ENCODE results near the gene CALN1.

The CALN1 gene

GRCh38 chr7:72265071-72265904, 146.8 kb downstream of the CALN1 start:
- no peak overlapping the region for H3K4me3 ChIP-seq
- no peaks in the 10 kb centered on the region for H3K27me3 ChIP-seq (ENCODE audit: low read depth)

DNA sequence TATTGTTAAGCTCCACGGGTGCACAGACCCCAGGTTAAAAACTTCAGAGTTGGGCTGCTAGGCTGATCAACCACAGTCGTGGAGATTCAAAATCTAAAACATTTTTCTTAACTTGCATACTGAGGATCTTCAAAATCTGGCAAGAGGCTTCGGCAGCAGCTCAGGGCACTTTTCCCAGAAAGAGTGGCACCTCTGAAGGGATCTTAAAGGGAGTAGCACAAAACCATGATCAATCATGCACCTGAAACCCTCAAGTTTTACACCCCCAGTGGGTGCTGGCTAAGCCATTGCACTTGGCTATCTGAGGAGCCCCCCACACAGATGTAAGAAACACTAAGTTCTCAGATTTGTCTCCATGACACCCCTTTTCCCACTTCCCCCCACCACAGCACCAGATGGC, 151.7 kb downstream of the CALN1 start:
- H3K4me3 ChIP-seq = no peak overlapping the region
- no peak for DNase-seq (ENCODE audit: low spot score in 2 of 2)
- no peaks in the 10 kb centered on the region for H3K27me3 ChIP-seq (ENCODE audit: low read depth)
- no peaks in the 10 kb centered on the region for H3K9me3 ChIP-seq
- no peaks in the 10 kb centered on the region for H3K4me1 ChIP-seq
- H3K36me3 ChIP-seq (replicated peaks) = no peaks in the 10 kb centered on the region
- in situ Hi-C loops (cut with MboI; ENCODE audit: low sequenced_read_pairs) = no loop called here

More at GRCh38 chr7:72265071-72265904, 146.8 kb downstream of the CALN1 start:
- in situ Hi-C loops (cut with MboI; ENCODE audit: low sequenced_read_pairs) = no loop called here
- H3K9me3 ChIP-seq = no peaks in the 10 kb centered on the region
- no peak for DNase-seq (ENCODE audit: low spot score in 2 of 2)
- no peaks in the 10 kb centered on the region for H3K4me1 ChIP-seq
- no peaks in the 10 kb centered on the region for H3K36me3 ChIP-seq (replicated peaks)

- Histone ChIP-seq H3K36me3 (replicated peaks) (no peaks in the 10 kb centered on the region), H3K27me3 (ENCODE audit: low read depth) (no peaks in the 10 kb centered on the region), H3K9me3 (no peaks in the 10 kb centered on the region), H3K4me1 (no peaks in the 10 kb centered on the region), H3K4me3 (no peak overlapping the region)
- in situ Hi-C loops (cut with MboI; ENCODE audit: low sequenced_read_pairs) = no loop called here
- DNase-seq (ENCODE audit: low spot score in 2 of 2) = no peak
Observed at GRCh38 chr7:72258074-72258473, 154.1 kb downstream of the CALN1 start.

GRCh38 chr7:72254455-72254854, 157.7 kb downstream of the CALN1 start:
- DNase-seq (ENCODE audit: low spot score in 2 of 2) = no peak
- Histone ChIP-seq H3K4me3 (no peak overlapping the region), H3K27me3 (ENCODE audit: low read depth) (no peaks in the 10 kb centered on the region), H3K4me1 (no peaks in the 10 kb centered on the region), H3K36me3 (replicated peaks) (no peaks in the 10 kb centered on the region), H3K9me3 (no peaks in the 10 kb centered on the region)
- in situ Hi-C loops (cut with MboI; ENCODE audit: low sequenced_read_pairs) = no loop called here

DNA sequence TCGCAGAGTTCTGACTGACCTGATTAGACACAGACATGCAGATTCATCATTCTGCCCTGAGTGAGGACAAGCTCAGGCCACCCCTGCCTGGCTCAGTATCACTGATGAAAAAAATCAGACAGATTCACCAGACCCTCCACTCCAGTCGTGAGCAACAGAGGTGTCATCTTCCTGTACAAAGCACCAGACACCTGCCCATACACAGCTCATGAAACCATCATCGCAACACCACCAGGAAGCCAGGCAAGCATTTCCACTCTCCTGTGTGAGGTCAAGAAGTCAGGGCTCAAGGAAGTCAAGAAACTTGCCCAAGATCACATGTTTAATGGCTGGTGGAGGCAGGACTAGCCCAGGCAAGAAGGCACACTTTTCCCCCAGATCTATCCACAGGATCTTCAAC, 163.0 kb downstream of the CALN1 start:
- Histone ChIP-seq H3K36me3 (replicated peaks) (no peaks in the 10 kb centered on the region), H3K4me1 (no peaks in the 10 kb centered on the region), H3K27me3 (ENCODE audit: low read depth) (no peaks in the 10 kb centered on the region), H3K9me3 (no peaks in the 10 kb centered on the region), H3K4me3 (no peak overlapping the region)
- in situ Hi-C loops (cut with MboI; ENCODE audit: low sequenced_read_pairs) = no loop called here
- no peak for DNase-seq (ENCODE audit: low spot score in 2 of 2)

DNA sequence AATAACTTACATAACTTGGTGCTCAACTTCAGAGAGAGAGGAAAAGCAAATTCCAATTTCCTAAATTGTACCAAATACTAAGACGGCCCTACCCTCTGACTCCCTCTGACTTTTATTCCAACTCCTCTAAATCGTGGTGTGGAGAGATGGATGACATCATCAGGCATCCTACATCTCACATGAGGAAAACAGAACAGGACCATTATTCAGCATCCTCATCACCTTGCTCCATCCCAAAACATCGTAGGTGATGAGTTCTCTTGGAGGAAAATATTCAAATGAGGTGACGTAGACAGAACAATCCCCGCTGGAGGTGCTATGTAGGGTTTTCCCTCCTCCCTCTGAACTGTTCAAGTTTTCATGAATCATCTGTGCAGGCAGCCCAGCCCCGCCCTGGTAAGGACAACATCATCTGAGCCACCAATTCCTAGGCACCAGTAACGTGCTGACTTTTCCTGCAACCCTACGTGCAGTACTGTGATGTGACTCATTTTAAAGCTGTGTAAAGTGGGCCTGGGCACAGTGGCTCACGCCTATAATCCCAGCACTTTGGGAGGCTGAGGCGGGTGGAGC, 167.2 kb downstream of the CALN1 start:
- no peaks in the 10 kb centered on the region for H3K27me3 ChIP-seq (ENCODE audit: low read depth)
- H3K9me3 ChIP-seq = no peaks in the 10 kb centered on the region
- no peak for DNase-seq (ENCODE audit: low spot score in 2 of 2)
- no peaks in the 10 kb centered on the region for H3K36me3 ChIP-seq (replicated peaks)
- H3K4me3 ChIP-seq = no peak overlapping the region
- H3K4me1 ChIP-seq = no peaks in the 10 kb centered on the region
- in situ Hi-C loops (cut with MboI; ENCODE audit: low sequenced_read_pairs) = no loop called here

- no peaks in the 10 kb centered on the region for H3K36me3 ChIP-seq (replicated peaks)
- in situ Hi-C loops (cut with MboI; ENCODE audit: low sequenced_read_pairs) = no loop called here
Observed at GRCh38 chr7:72243329-72243728, 168.8 kb downstream of the CALN1 start.

DNA sequence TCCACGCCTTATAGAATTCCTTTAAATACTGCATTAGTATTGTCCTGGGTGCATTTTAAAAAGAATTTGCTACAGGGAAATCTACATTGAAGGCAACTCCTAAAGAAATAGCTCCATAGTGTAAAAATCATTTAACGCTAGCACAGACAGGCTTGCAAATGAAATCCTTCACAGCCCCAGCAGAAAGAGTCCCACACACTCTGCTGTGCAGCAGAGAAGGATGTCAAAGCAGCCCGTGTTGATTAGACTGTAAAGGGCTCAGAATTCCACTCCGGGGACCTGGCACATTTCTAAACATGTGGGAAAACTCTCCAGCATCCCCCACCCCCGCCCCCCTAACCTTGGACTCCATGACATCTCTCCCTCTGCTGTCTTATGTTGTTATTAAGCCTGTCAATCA, 176.8 kb downstream of the CALN1 start:
- DNase-seq (ENCODE audit: low spot score in 2 of 2) = no peak

More at GRCh38 chr7:72243329-72243728, 168.8 kb downstream of the CALN1 start:
- H3K4me1 ChIP-seq = no peaks in the 10 kb centered on the region
- H3K27me3 ChIP-seq (ENCODE audit: low read depth) = no peaks in the 10 kb centered on the region
- DNase-seq (ENCODE audit: low spot score in 2 of 2) = no peak
- H3K4me3 ChIP-seq = no peak overlapping the region
- H3K9me3 ChIP-seq = no peaks in the 10 kb centered on the region

GRCh38 chr7:72234086-72234485, 178.1 kb downstream of the CALN1 start:
- H3K27me3 ChIP-seq (ENCODE audit: low read depth) = no peaks in the 10 kb centered on the region
- H3K4me3 ChIP-seq = no peak overlapping the region
- in situ Hi-C loops (cut with MboI; ENCODE audit: low sequenced_read_pairs) = no loop called here
- no peaks in the 10 kb centered on the region for H3K36me3 ChIP-seq (replicated peaks)
- H3K4me1 ChIP-seq = no peaks in the 10 kb centered on the region
- no peak for DNase-seq (ENCODE audit: low spot score in 2 of 2)
- H3K9me3 ChIP-seq = no peaks in the 10 kb centered on the region; the same call in 1 of the 2 replicates

More for the DNA sequence above, 176.8 kb downstream of the CALN1 start:
- H3K36me3 ChIP-seq (replicated peaks) = no peaks in the 10 kb centered on the region
- H3K9me3 ChIP-seq = no peaks in the 10 kb centered on the region
- no peaks in the 10 kb centered on the region for H3K4me1 ChIP-seq
- H3K27me3 ChIP-seq (ENCODE audit: low read depth) = no peaks in the 10 kb centered on the region
- in situ Hi-C loops (cut with MboI; ENCODE audit: low sequenced_read_pairs) = no loop called here
- H3K4me3 ChIP-seq = no peak overlapping the region

DNA sequence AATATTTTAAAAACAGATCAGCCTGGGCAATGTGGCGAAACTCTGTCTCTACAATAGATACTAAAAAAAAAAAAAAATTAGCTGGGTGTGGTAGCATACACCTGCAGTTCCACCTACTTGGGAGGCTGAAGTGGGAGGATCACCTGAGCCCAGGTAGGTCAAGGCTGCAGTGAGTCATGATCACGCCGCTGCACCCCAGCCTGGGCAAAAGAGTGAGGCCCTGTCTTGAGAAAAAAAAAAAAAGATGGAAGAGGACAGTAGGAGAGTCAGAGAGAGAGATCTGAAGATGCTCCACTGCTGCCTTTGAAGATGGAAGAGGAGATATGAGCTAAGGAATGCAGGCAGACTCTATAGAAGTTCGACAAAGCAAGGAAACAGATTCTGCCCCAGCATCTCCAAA, 181.9 kb downstream of the CALN1 start:
- no peaks in the 10 kb centered on the region for H3K27me3 ChIP-seq (ENCODE audit: low read depth)
- no peak for DNase-seq (ENCODE audit: low spot score in 2 of 2)
- in situ Hi-C loops (cut with MboI; ENCODE audit: low sequenced_read_pairs) = no loop called here

GRCh38 chr7:72223351-72223750, 188.8 kb downstream of the CALN1 start:
- no peak overlapping the region for H3K4me3 ChIP-seq
- no peaks in the 10 kb centered on the region for H3K27me3 ChIP-seq (ENCODE audit: low read depth)
- H3K36me3 ChIP-seq (replicated peaks) = no peaks in the 10 kb centered on the region
- in situ Hi-C loops (cut with MboI; ENCODE audit: low sequenced_read_pairs) = no loop called here
- no peak for DNase-seq (ENCODE audit: low spot score in 2 of 2)
- no peaks in the 10 kb centered on the region for H3K4me1 ChIP-seq
- no peaks in the 10 kb centered on the region for H3K9me3 ChIP-seq

More for the DNA sequence above, 181.9 kb downstream of the CALN1 start:
- Histone ChIP-seq H3K36me3 (replicated peaks) (no peaks in the 10 kb centered on the region), H3K4me3 (no peak overlapping the region), H3K9me3 (no peaks in the 10 kb centered on the region; the same call in 1 of the 2 replicates), H3K4me1 (no peaks in the 10 kb centered on the region)

- no peaks in the 10 kb centered on the region for H3K27me3 ChIP-seq (ENCODE audit: low read depth)
- in situ Hi-C loops (cut with MboI; ENCODE audit: low sequenced_read_pairs) = no loop called here
- H3K36me3 ChIP-seq (replicated peaks) = no peaks in the 10 kb centered on the region
- DNase-seq (ENCODE audit: low spot score in 2 of 2) = no peak
- H3K4me1 ChIP-seq = no peaks in the 10 kb centered on the region
- H3K9me3 ChIP-seq = no peaks in the 10 kb centered on the region
- H3K4me3 ChIP-seq = no peak overlapping the region
Observed at GRCh38 chr7:72222136-72222535, 190.0 kb downstream of the CALN1 start.

GRCh38 chr7:72219500-72219899, 192.6 kb downstream of the CALN1 start:
- Histone ChIP-seq H3K4me3 (no peak overlapping the region), H3K4me1 (no peaks in the 10 kb centered on the region), H3K9me3 (no peaks in the 10 kb centered on the region), H3K27me3 (ENCODE audit: low read depth) (no peaks in the 10 kb centered on the region), H3K36me3 (replicated peaks) (no peaks in the 10 kb centered on the region)
- in situ Hi-C loops (cut with MboI; ENCODE audit: low sequenced_read_pairs) = no loop called here
- no peak for DNase-seq (ENCODE audit: low spot score in 2 of 2)

- Histone ChIP-seq H3K4me1 (no peaks in the 10 kb centered on the region), H3K9me3 (no peaks in the 10 kb centered on the region), H3K27me3 (ENCODE audit: low read depth) (no peaks in the 10 kb centered on the region), H3K36me3 (replicated peaks) (no peaks in the 10 kb centered on the region), H3K4me3 (no peak overlapping the region)
- in situ Hi-C loops (cut with MboI; ENCODE audit: low sequenced_read_pairs) = no loop called here
- DNase-seq (ENCODE audit: low spot score in 2 of 2) = no peak
Observed at GRCh38 chr7:72217151-72217550, 195.0 kb downstream of the CALN1 start.

Data from HAP-1 (cell line).